ENCODE measurements around the gene DBNDD2.

DBNDD2 gene

DNA sequence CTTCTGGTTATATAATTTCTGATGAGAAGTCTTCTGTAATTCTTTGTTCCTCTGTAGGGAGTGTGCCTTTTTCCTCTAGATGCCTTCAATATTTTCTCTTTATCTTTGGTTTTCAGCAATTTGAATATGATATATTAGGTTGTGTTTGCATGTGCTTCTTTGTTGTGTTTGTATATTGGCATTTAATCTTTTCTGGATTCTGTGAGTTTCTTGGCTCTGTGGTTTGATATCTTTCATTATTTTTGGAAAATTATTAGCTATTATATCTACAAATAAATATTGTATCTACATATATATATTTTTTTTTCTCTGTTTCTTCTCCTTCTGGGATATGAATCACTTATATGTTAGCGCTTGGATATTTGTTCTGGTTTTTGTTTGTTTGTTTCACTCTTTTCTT, 9.1 kb upstream of the DBNDD2 start:
- H3K4me3 ChIP-seq (ENCODE audit: low read depth, low read length): no peak overlapping the region
- TF ChIP-seq, protein P1, sequence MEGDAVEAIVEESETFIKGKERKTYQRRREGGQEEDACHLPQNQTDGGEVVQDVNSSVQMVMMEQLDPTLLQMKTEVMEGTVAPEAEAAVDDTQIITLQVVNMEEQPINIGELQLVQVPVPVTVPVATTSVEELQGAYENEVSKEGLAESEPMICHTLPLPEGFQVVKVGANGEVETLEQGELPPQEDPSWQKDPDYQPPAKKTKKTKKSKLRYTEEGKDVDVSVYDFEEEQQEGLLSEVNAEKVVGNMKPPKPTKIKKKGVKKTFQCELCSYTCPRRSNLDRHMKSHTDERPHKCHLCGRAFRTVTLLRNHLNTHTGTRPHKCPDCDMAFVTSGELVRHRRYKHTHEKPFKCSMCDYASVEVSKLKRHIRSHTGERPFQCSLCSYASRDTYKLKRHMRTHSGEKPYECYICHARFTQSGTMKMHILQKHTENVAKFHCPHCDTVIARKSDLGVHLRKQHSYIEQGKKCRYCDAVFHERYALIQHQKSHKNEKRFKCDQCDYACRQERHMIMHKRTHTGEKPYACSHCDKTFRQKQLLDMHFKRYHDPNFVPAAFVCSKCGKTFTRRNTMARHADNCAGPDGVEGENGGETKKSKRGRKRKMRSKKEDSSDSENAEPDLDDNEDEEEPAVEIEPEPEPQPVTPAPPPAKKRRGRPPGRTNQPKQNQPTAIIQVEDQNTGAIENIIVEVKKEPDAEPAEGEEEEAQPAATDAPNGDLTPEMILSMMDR (IDR thresholded peaks at IDR 0.05; ENCODE audit: low read depth, low read length, missing control alignments): no peak
- DNase-seq (ENCODE audit: low read depth): no peak

DNA sequence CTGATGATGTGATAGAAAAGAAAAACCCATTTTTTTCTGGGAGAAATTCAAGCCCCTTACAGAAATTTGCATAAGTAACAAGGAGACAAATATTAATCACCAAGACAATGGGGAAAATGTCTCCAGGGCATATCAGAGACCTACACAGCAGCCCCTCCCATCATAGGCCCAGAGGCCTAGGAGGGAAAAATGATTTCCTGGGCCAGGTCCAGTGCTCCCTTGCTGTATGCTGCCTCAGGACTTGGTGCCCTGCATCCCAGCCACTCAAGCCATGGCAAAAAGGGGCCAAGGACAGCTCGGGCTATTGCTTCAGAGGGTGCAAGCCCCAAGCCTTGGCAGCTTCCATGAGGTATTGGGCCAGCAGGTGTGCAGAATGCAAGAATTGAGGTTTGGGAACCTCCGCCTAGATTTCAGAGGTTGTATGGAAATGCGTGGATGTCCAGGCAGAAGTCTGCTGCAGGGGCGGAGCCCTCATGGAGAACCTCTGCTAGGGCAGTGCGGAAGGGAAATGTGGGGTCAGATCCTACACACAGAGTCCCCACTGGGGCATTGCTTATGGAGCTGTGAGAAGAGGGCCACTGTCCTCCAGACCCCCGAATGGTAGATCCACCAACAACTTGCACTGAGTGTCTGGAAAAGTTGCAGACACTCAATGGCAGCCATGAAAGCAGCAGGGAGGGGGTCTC, 7.6 kb upstream of the DBNDD2 start:
- DNase-seq (ENCODE audit: low read depth): no peak
- TF ChIP-seq, protein P1 (IDR thresholded peaks at IDR 0.05; ENCODE audit: low read depth, low read length, missing control alignments): no peak
- no peak overlapping the region for H3K4me3 ChIP-seq (ENCODE audit: low read depth, low read length)

DNA sequence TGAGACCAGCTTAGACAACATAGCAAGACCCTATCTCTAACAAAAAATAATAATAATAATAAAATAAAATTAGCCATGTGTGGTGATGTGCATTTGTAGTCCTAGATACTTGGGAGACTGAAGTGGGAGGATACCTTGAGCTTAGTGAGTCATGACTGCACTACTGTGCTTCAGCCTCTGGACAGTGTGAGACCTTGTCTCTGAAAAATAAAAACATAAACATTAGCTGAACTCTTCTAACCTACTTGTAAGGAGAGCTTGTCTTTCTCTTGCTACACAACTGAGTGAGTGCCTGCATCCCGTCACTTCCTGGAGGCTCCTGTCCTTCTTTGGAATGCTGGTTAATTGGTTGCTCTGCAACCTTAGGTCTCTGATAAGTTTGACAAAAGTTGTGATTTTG, 5.1 kb upstream of the DBNDD2 start:
- no peak for DNase-seq (ENCODE audit: low read depth)
- no peak overlapping the region for H3K4me3 ChIP-seq (ENCODE audit: low read depth, low read length)
- TF ChIP-seq, protein P1 (IDR thresholded peaks at IDR 0.05; ENCODE audit: low read depth, low read length, missing control alignments): no peak

DNA sequence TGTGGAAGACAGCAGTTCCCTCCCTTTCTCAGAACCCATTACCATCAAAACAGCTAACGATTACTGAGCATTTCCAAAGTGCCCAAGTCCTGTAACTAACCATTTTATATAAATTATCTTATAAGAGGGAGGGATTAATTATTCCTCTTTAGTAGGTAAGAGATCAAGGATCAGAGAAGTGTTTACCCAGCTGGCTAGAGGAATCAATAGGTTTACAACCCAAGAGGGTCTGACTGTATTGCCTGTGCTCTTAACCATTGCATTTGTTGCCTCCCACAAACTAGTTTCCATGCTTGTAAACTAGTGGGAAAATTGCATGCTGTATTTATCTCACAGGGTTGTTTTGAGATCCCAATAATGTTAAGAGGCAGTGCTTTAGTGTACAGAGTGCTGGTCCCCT, 3.7 kb upstream of the DBNDD2 start:
- H3K4me3 ChIP-seq (ENCODE audit: low read depth, low read length): no peak overlapping the region
- DNase-seq (ENCODE audit: low read depth): no peak
- TF ChIP-seq, protein P1 (IDR thresholded peaks at IDR 0.05; ENCODE audit: low read depth, low read length, missing control alignments): no peak

DNA sequence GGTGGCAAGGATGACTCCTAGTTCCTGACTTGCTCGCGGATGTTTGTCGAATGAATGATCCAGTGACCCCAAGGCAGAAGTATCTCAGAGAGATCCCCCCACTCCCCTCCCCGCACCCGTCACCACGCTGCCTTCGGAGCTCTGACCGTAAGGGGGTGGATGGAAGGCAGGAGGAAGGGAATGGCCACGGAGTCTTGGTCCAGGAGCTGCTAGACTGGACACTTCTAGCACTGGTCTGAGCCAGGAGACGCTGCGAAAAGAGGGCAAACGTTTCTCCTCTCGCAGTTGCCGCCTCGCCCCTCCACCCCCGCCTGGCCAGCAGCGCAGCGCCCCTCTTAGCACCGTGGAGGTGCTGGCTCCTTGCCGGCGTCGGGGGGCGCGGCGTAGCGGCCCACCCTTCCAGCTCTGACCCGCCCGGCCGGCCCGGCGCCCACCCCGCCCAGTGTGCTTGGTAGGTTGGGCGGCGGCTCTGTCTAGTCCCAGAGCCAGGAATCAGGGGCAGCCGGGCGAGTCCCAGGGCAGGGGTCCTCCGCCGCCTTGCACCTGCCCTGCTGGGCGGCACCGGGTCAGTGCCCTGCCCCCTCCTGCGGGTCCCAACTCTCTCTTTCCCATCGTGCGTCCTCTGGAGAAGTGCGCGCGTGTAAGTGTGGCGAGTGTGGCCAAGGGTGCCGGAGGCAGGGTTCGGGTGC, 2.4 kb upstream of the DBNDD2 start:
- peak overlapping the region; percentile 34 for H3K4me3 ChIP-seq (ENCODE audit: low read depth, low read length)
- DNase-seq (ENCODE audit: low read depth): no peak
- TF ChIP-seq, protein P1 (IDR thresholded peaks at IDR 0.05; ENCODE audit: low read depth, low read length, missing control alignments): no peak

DNA sequence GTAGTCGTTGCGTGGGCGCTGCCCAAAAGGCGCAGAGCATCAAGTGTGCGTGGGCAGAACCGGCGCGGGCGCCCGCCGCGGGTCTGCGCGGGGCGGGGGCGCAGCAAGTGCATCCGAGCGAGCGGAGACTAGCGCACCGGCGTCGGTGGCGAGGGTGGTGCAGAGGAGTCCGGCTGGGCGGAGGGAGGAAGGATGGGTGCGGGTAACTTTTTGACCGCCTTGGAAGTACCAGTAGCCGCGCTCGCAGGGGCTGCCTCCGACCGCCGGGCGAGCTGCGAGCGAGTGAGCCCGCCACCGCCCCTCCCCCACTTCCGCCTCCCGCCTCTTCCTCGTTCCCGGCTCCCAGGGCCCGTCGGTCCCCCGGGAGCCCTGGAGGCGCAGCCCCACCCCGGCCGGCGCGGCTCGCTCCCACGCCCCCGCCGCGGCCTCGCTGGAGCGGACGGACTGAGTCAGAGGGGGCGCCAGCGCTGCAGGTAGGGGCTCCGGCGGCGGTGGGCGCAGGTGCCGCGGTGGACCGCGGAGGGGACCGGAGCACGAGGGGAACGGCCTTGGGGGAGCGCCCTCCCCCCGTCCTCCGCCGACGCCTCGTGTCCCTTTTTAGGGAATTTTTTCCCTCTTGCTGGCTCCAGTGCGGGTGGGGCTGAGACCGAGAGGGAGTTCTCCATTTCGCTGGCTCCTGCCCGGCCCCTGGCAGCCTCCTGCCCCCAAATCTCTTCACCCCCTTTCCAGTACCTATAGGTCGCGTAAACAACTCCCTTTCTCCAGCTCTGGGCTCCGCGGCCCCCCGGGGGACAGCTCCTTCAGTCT, 1.6 kb upstream of the DBNDD2 start:
- DNase-seq (ENCODE audit: low read depth): no peak
- H3K4me3 ChIP-seq (ENCODE audit: low read depth, low read length): peak overlapping the region; percentile 34
- TF ChIP-seq, protein P1 (IDR thresholded peaks at IDR 0.05; ENCODE audit: low read depth, low read length, missing control alignments): no peak

Measured in GM12864 (cell line).